COLO829 (cell line): ENCODE measurements around the gene NT5DC2.

Experiments
- DNase-seq: peaks from one replicate; pipeline ENCODE4 v3.0.0; 2012; ENCODE audit warnings: low spot score

The NT5DC2 gene

GRCh38 chr3:52509753-52510328, 23.8 kb downstream of the NT5DC2 start:
- DNase-seq, result no peak

DNA sequence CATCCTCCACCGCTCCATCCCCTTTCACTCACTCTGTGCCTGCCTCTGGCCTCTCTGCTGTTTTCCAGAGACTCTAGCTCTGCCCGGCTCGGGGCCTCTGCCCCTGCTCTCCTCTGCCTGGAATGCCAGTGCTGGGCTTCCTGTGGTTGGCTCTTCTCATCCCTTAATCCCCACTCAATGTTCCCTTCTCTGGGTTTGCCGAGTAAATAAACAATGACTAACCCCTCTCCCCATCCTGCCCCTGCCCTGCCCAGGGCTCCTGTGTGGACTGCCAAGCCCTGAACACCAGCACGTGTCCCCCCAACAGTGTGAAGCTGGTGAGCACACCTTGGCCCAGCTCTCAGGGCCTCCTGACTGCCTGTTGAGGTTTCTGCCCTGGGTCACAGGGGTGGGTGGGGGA, 26.3 kb downstream of the NT5DC2 start:
- DNase-seq, result no peak

DNA sequence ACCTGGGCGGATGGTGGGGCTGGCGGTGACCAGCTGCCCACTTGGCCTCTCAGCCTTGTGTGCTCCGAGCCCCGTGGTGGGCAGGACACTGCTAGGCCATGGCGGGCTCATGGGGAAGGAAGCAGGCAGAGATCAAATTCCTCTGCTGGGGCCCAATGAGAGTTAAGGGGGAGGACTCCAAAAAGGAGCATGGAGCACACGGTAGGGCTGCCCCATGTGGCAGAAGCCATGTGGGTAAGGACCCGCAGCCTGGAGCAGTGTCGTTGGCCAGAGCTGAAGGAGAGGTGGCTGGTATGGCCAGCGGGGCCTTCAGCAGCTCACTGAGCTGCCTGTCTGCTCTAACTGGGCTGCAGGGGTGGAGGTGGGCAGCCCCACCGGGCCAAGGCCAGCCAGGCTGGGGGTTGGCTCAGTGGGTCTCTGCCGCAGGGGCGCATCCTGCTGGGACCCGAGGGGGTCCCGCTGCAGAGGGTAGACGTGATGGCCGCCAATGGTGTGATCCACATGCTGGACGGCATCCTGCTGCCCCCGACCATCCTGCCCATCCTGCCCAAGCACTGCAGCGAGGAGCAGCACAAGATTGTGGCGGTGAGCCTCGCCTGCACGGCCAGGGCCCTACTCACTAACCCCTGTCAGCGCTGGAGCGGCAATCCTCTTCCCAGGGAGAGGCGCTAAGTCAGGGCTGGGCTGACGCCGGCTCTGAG, 27.2 kb downstream of the NT5DC2 start:
- no peak for DNase-seq

DNA sequence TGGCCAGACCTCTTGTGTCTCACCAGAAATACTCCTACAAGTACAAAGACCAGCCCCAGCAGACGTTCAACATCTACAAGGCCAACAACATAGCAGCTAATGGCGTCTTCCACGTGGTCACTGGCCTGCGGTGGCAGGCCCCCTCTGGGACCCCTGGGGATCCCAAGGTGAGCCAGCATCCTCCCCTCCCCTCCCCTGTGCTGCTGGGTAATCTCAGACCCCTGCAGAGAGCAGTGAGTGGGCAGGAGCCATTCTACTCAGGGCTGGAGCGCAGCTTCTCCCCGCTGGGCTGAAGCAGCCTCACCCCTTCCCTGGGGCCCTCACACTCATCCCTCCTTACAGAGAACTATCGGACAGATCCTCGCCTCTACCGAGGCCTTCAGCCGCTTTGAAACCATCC, 28.7 kb downstream of the NT5DC2 start:
- DNase-seq, result no peak

DNA sequence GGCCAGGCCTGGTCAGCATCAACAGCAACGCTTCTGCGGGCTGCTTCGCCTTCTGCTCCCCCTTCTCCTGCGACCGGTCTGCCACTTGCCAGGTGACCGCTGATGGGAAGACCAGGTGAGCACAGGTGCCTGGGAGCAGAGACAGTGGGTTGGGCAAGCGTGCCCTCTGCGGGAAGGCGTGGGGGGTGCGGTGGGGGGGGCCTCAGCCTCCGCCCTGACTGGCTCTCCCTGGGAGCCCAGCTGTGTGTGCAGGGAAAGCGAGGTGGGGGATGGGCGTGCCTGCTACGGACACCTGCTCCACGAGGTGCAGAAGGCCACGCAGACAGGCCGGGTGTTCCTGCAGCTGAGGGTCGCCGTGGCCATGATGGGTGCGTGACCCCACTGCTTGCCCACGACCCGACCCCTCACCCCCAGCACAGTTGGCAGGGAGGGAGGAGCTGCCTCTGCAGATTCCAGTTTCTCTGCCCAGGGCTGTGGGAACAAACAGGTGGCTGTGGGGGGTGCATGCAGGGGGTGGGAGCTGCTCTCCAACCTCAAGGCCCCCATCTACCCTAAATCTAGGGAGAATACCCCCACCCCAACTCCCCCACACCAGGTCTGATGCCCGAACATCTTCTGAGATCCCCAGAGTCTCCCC, 29.8 kb downstream of the NT5DC2 start:
- DNase-seq, result no peak

GRCh38 chr3:52502808-52503350, 30.8 kb downstream of the NT5DC2 start:
- no peak for DNase-seq

DNA sequence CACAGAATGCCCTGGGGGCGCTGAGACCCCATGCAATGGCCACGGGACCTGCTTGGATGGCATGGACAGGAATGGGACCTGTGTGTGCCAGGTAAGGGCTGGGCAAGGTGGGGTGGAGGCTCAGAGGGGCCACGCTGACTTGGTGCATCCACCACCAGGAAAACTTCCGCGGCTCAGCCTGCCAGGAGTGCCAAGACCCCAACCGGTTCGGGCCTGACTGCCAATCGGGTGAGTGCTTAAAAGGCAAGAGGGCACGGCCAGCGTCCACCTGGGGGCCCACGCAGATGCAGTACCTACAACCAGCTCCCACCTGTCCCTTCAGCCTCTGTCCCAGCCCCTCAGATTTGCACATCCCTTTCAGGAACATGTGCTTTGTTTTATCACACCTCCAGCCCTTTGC, 31.7 kb downstream of the NT5DC2 start:
- no peak for DNase-seq

DNA sequence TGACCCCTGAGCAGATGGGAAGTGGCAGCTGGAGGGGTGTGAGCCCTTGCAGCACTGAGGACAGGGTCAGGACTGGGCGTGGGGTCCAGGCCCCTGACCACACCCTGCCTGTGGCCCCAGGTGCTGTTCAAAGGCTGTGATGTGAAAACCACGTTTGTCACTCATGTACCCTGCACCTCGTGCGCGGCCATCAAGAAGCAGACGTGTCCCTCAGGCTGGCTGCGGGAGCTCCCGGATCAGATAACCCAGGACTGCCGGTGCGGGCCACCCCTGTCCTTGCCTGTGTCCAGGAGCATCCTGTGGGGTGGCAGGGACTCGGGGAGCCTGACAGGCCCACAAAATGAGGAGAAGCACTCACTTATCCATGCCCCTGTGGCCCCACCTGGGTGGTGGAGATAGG, 32.6 kb downstream of the NT5DC2 start:
- no peak for DNase-seq

GRCh38 chr3:52498137-52499054, 35.3 kb downstream of the NT5DC2 start:
- DNase-seq, result no peak

- no peak for DNase-seq
These were observed 37.7 kb downstream of the NT5DC2 start for GRCh38 chr3:52495777-52496602.

DNA sequence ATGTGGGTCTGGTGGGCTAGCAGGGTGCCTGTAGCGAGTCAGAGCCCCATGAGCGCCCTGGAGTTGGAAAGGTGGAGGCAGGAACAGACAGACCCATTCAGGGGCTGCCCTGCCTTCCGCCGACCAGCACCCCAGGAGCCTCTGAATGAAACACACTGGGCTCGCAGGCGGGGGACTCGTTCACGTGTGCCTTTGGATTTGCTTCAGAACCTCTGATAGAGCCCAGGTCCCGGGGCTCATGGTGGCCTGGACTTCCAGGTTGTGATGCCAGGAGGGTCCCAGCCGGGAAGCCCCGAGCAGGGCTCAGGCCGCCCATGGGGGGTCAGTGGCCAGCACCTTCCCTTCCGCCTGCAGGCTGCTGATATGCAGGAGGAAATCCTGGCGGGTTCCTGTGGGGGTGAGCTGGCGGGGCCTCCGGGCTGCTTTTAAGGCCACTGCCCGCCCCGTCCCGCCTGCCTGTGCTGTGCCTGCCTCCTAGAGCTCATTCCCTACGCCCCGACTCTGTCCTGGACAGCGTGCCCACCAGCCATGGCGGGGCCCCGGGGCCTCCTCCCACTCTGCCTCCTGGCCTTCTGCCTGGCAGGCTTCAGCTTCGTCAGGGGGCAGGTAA, 38.7 kb downstream of the NT5DC2 start, which contains the start of gene STAB1:
Gene STAB1, plus strand, starts transcription at position 453 of the 610 bp plus-strand sequence. Its CDS starts 76 bp downstream, at position 529.
- DNase-seq, result no peak

DNA sequence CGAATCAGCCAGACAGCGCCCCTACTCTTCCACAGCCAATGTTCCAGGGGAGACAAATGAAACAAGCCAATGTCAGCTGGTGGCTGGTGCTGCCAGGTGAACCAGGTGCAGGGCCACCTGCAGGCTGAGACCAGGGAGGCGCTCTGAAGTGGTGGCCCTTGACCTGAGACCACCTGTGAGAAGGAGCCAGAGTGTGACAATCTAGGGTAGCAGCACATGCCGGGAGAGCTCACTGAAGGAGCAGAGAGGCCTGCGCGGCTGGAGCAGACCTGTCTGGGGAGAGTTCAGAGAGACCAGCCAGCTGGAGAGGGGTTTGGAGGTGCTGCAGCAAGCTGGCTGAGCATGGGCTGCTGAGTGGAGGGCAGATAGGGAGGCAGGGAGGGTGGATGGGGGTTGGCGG, 39.2 kb downstream of the NT5DC2 start:
- DNase-seq, result no peak

GRCh38 chr3:52493232-52494017, 40.2 kb downstream of the NT5DC2 start:
- no peak for DNase-seq

DNA sequence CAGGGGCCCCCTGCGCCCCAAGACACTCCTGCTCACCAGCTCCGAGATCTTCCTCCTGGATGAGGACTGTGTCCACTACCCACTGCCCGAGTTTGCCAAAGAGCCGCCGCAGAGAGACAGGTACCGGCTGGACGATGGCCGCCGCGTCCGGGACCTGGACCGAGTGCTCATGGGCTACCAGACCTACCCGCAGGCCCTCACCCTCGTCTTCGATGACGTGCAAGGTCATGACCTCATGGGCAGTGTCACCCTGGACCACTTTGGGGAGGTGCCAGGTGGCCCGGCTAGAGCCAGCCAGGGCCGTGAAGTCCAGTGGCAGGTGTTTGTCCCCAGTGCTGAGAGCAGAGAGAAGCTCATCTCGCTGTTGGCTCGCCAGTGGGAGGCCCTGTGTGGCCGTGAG, 41.6 kb downstream of the NT5DC2 start:
- no peak for DNase-seq

- no peak for DNase-seq
These were observed 42.6 kb downstream of the NT5DC2 start for GRCh38 chr3:52490939-52491526.

DNA sequence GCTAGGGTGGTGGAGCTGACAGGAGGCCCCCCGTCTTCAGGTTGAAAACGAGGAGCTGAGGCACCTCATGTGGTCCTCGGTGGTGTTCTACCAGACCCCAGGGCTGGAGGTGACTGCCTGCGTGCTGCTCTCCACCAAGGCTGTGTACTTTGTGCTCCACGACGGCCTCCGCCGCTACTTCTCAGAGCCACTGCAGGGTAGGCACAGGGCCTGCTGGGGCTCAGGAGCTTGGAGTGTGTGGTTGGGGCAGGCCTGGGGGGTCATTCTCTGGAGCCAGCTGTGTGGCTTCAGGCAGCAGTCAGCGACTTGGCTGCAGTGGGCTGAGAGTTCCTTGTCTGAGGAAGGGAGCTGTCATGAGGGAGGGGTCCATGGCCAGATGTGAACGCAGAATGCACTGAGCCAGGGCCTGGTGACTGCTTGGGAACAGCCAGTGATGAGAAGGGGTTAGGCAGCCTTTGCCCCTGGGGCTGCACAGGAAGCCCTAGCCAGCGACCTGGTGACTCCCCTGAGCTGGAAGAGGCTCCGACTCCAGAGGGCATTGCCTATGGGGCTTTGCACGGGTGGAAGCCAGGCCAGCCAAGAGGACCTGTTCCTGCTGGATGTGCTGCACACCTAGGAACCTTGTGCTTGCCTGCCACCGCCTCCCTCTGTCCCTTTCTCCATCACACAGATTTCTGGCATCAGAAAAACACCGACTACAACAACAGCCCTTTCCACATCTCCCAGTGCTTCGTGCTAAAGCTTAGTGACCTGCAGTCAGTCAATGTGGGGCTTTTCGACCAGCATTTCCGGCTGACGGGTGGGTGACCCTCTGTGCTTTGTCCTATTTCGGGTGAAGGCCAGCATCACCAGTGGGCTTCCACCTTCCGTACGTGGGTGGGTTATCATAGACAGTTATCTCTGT, 43.4 kb downstream of the NT5DC2 start:
- no peak for DNase-seq

DNA sequence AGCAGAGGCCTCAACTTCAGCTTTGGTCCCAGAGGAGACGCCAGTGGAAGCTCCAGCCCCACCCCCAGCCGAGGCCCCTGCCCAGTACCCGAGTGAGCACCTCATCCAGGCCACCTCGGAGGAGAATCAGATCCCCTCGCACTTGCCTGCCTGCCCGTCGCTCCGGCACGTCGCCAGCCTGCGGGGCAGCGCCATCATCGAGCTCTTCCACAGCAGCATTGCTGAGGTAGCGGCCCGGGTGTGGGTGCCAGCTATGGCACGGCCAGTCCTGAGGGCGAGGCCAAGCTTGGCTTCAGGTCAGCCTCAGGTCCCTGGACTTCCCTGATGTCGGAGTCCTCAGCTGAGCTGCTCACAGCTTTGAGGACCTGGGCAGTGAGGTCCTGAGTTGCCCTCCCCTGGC, 44.2 kb downstream of the NT5DC2 start:
- DNase-seq, result no peak

GRCh38 chr3:52488746-52489145, 44.9 kb downstream of the NT5DC2 start:
- no peak for DNase-seq
